ENCODE data around the gene HPS4. TPM values are rescaled to one million over a fixed set of nuclear protein-coding genes. Genes with fewer than 3 reads are reported as not detected.

Gene HPS4
- total and polyA plus RNA-seq, 2 of the 8 experiments (the other 6 are each of a cell fraction or from before 2014, with no cell fraction given) = 28.0 to 35.2 TPM

- TF ChIP-seq SAP30 (IDR thresholded peaks at IDR 0.05; ENCODE audit: insufficient read depth, insufficient replicate concordance, low read length) (no peak), RFX5 (IDR thresholded peaks at IDR 0.05; ENCODE audit: borderline replicate concordance, low read depth, low read length) (no peak), FOSL1 (IDR thresholded peaks at IDR 0.05; ENCODE audit: insufficient read depth, low read depth, low read length) (no peak), SP4 (IDR thresholded peaks at IDR 0.05; ENCODE audit: low read length) (no peak), BCL11A (IDR thresholded peaks at IDR 0.05; ENCODE audit: low read depth in 2 of 2, low read length in 2 of 2) (no peak), GTF2F1 (IDR thresholded peaks at IDR 0.05; ENCODE audit: borderline replicate concordance, low read depth, low read length) (no peak), SIRT6 (IDR thresholded peaks at IDR 0.05; ENCODE audit: low read length) (no peak)
- TF ChIP-seq, protein P1, sequence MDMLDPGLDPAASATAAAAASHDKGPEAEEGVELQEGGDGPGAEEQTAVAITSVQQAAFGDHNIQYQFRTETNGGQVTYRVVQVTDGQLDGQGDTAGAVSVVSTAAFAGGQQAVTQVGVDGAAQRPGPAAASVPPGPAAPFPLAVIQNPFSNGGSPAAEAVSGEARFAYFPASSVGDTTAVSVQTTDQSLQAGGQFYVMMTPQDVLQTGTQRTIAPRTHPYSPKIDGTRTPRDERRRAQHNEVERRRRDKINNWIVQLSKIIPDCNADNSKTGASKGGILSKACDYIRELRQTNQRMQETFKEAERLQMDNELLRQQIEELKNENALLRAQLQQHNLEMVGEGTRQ (IDR thresholded peaks at IDR 0.05; ENCODE audit: low read length) = no peak
These were observed 25.8 kb downstream of the HPS4 start (continued) for GRCh38 chr22:26457661-26458272.

All from H1 (cell line).